IMR-90 (cell line): ENCODE measurements around the gene COL28A1. TPM values are rescaled to one million over a fixed set of nuclear protein-coding genes. Genes with fewer than 3 reads are reported as not detected.

ENCODE experiments used
- ATAC-seq: fragments of 200-7000 bp; cut with Tn5 transposase; 2 replicates; pipeline ENCODE4 v1.9.1; 2020; ENCODE audit warnings: low read depth, mild to moderate bottlenecking, moderate library complexity
- BruUV-seq: library from RNA; stranded (reverse); fragments of 400-500 nt; replicated peaks from 2 replicates; lab custom pipeline; 2021; lab: Mats Ljungman, UMichigan
- CTCF ChIA-PET: fragments of 300-600 bp; formaldehyde crosslinking; extraction: SDS; loops from one replicate; lab custom pipeline; 2021; ENCODE audit warnings: antibody characterized with exemption; lab: Yijun Ruan, JAX
- POLR2A ChIA-PET: fragments of 300-600 bp; sonication (Branson Sonifier 250); formaldehyde crosslinking; loops from one replicate; lab custom pipeline; 2022; ENCODE audit warnings: antibody characterized with exemption; ENCODE audit not compliant: unreplicated experiment; lab: Charles Lee
- DNase-seq: peaks from one replicate; pipeline ENCODE4 v3.0.0; 2013
- H2AFZ ChIP-seq: replicated peaks from 2 replicates; pipeline ENCODE3; 2013; ENCODE audit warnings: low read length, mild to moderate bottlenecking; ENCODE audit not compliant: poor library complexity
- H2AK5ac ChIP-seq: 2 replicates; pipeline ENCODE4 v1.6.1; 2013; ENCODE audit warnings: low read depth, low read length, inconsistent platforms
- H2AK9ac ChIP-seq: replicated peaks from 2 replicates; pipeline ENCODE3; 2013; ENCODE audit warnings: mild to moderate bottlenecking, low read depth, low read length, moderate library complexity; ENCODE audit not compliant: poor library complexity
- H2BK120ac ChIP-seq: 2 replicates; pipeline ENCODE4 v1.6.1; 2013; ENCODE audit warnings: low read depth, low read length, inconsistent platforms
- H2BK15ac ChIP-seq: 3 replicates; pipeline ENCODE4 v1.6.1; 2013; ENCODE audit warnings: low read depth, low read length, inconsistent platforms
- H2BK20ac ChIP-seq: 2 replicates; pipeline ENCODE4 v1.6.1; 2013; ENCODE audit warnings: low read depth, mild to moderate bottlenecking, inconsistent platforms, low read length, moderate library complexity
- H2BK5ac ChIP-seq: 2 replicates; pipeline ENCODE4 v1.6.1; 2013; ENCODE audit warnings: mild to moderate bottlenecking, low read depth, low read length, inconsistent platforms; ENCODE audit not compliant: poor library complexity, severe bottlenecking
- H3K14ac ChIP-seq: replicated peaks from 2 replicates; pipeline ENCODE4 v1.6.1; 2013; ENCODE audit warnings: low read depth, low read length, inconsistent platforms
- H3K18ac ChIP-seq: 2 replicates; pipeline ENCODE4 v1.6.1; 2013; ENCODE audit warnings: low read depth, low read length, control low read depth
- H3K23ac ChIP-seq: 2 replicates; pipeline ENCODE4 v1.6.1; 2013; ENCODE audit warnings: low read depth, low read length, inconsistent platforms
- H3K27ac ChIP-seq: 2 replicates; pipeline ENCODE4 v1.5.1; 2013; ENCODE audit warnings: mild to moderate bottlenecking, control low read depth, low read length; ENCODE audit not compliant: insufficient read depth
- H3K27me3 ChIP-seq: 2 replicates; pipeline ENCODE4 v1.6.1; 2013; ENCODE audit warnings: low read length; ENCODE audit not compliant: control insufficient read depth, insufficient read depth
- H3K36me3 ChIP-seq: 2 replicates; pipeline ENCODE4 v1.6.1; 2013; ENCODE audit warnings: low read length, mixed read lengths; ENCODE audit not compliant: control insufficient read depth, insufficient read depth
- H3K4ac ChIP-seq: 2 replicates; pipeline ENCODE4 v1.6.1; 2013; ENCODE audit warnings: low read depth, low read length, inconsistent platforms
- H3K4me1 ChIP-seq: 2 replicates; pipeline ENCODE4 v1.6.1; 2013; ENCODE audit warnings: low read length, mixed read lengths; ENCODE audit not compliant: control insufficient read depth, insufficient read depth
- H3K4me2 ChIP-seq: 2 replicates; pipeline ENCODE4 v1.6.1; 2013; ENCODE audit warnings: low read depth, mild to moderate bottlenecking, control low read depth, low read length, moderate library complexity
- H3K4me3 ChIP-seq: 2 replicates; pipeline ENCODE4 v1.5.1; 2013; ENCODE audit warnings: low read depth, mild to moderate bottlenecking, control low read depth, low read length, moderate library complexity; ENCODE audit not compliant: insufficient read depth
- H3K56ac ChIP-seq: 2 replicates; pipeline ENCODE4 v1.6.1; 2013; ENCODE audit warnings: low read length, inconsistent platforms; ENCODE audit not compliant: insufficient read depth; ENCODE audit errors: extremely low read depth
- H3K79me1 ChIP-seq, 2 experiments: 2 replicates each; pipeline ENCODE4 v1.6.1; 2013; ENCODE audit warnings: low read length in 2 of 2, inconsistent platforms in 1 of 2, low read depth in 1 of 2
- H3K9ac ChIP-seq: 2 replicates; pipeline ENCODE4 v1.6.1; 2013; ENCODE audit warnings: low read depth, low read length, control low read depth
- H3K9me1 ChIP-seq: 2 replicates; pipeline ENCODE4 v1.6.1; 2013; ENCODE audit warnings: low read length, inconsistent platforms; ENCODE audit not compliant: insufficient read depth
- H3K9me3 ChIP-seq: 2 replicates; pipeline ENCODE4 v1.6.1; 2013; ENCODE audit warnings: low read length; ENCODE audit not compliant: control insufficient read depth, insufficient read depth
- H4K20me1 ChIP-seq: 2 replicates; pipeline ENCODE4 v1.6.1; 2013; ENCODE audit warnings: low read length, inconsistent platforms; ENCODE audit not compliant: insufficient read depth
- H4K5ac ChIP-seq: 2 replicates; pipeline ENCODE4 v1.6.1; 2013; ENCODE audit warnings: mild to moderate bottlenecking, low read depth, low read length, control low read depth
- H4K8ac ChIP-seq, 2 experiments: 2 replicates each; pipeline ENCODE4 v1.6.1; 2013; ENCODE audit warnings: low read depth in 2 of 2, low read length in 2 of 2, control low read depth in 1 of 2, inconsistent platforms in 1 of 2
- H4K91ac ChIP-seq: 2 replicates; pipeline ENCODE4 v1.6.1; 2013; ENCODE audit warnings: low read depth, low read length, inconsistent platforms; ENCODE audit not compliant: insufficient read depth
- CEBPB ChIP-seq: IDR thresholded peaks from 2 replicates; pipeline ENCODE4 v1.6.1; 2012; ENCODE audit warnings: low read depth, low read length, improper control_type of control experiment
- MAZ ChIP-seq: IDR thresholded peaks from 2 replicates; pipeline ENCODE4 v1.6.1; 2012; ENCODE audit warnings: low read depth, mild to moderate bottlenecking, low read length, improper control_type of control experiment, moderate library complexity, borderline replicate concordance
- MXI1 ChIP-seq: IDR thresholded peaks from 2 replicates; pipeline ENCODE4 v1.6.1; 2012; ENCODE audit warnings: low read depth, mild to moderate bottlenecking, low read length, moderate library complexity, borderline replicate concordance
- NFE2L2 ChIP-seq: fragments of 150-350 bp; IDR thresholded peaks from 2 replicates; pipeline ENCODE4 v1.6.1; 2016; ENCODE audit warnings: low read depth, mild to moderate bottlenecking, low read length
- RAD21 ChIP-seq: IDR thresholded peaks from 2 replicates; pipeline ENCODE4 v1.6.1; 2012; ENCODE audit warnings: low read length, improper control_type of control experiment
- SMC3 ChIP-seq: fragments of 150-350 bp; IDR thresholded peaks from 2 replicates; pipeline ENCODE4 v1.6.1; 2016; ENCODE audit warnings: low read depth, mild to moderate bottlenecking, antibody characterized with exemption, low read length, moderate library complexity
- USF2 ChIP-seq: fragments of 150-350 bp; IDR thresholded peaks from 2 replicates; pipeline ENCODE4 v1.6.1; 2017; ENCODE audit warnings: mild to moderate bottlenecking, antibody characterized with exemption, low read length, low read depth
- WGBS, 2 experiments: methylation state at CpG; one replicate each; pipeline versions ENCODE4 v1.1.5 to v1.1.7; 2013; ENCODE audit warnings: missing lambda C conversion rate in 2 of 2; ENCODE audit not compliant: insufficient read length in 1 of 2; ENCODE audit errors: extremely low coverage in 2 of 2; 5-methylcytosine and 5-hydroxymethylcytosine counted together
- dilution Hi-C: fragments of 300-500 bp; cut with HindIII; formaldehyde crosslinking; loops from one replicate; pipeline ENCODE4 v1.14.3; 2018; ENCODE audit warnings: low sequenced_read_pairs; ENCODE audit not compliant: unreplicated experiment
- in situ Hi-C: fragments of 300-500 bp; cut with MboI; formaldehyde crosslinking; loops from 3 replicates; pipeline ENCODE4 v1.14.3; 2019; ENCODE audit warnings: low sequenced_read_pairs, inconsistent platforms, mixed read lengths
- intact Hi-C: fragments of 100-400 bp; cut with micrococcal nuclease; formaldehyde crosslinking; loops from 2 replicates; pipeline ENCODE4 v1.10.0; 2022
- polyA plus RNA-seq, 3 experiments: library from polyadenylated mRNA; depleted of rRNA; stranded (reverse); fragments of >200 nt; gene quantifications; 2 replicates each; pipeline ENCODE4 v1.2.3, GENCODE V29; 2012; ENCODE audit warnings: low replicate concordance in 1 of 3
- total RNA-seq: library from RNA; depleted of rRNA; stranded (reverse); fragments of >200 nt; gene quantifications from 2 replicates; pipeline ENCODE4 v1.2.3, GENCODE V29; 2012

COL28A1 gene
- total and polyA plus RNA-seq, 2 of the 4 experiments (the other 2 are of a cell fraction): under 0.01 to 0.05 TPM

GRCh38 chr7:7516156-7516555 lies 19.5 kb downstream of the COL28A1 start:
- Histone ChIP-seq H3K4me1 (0 out of 2 replicates have a peak, but pooled peaks cover under 1% of the 10 kb centered on the region), H2BK15ac (no peak overlapping the region), H3K79me1 (no peaks in the 10 kb centered on the region), H4K91ac (no peak overlapping the region), H2BK120ac (no peak overlapping the region), H4K20me1 (no peaks in the 10 kb centered on the region), H3K27me3 (no peaks in the 10 kb centered on the region), H2BK20ac (no peak overlapping the region), H3K14ac (no peak overlapping the region), H3K18ac (no peak overlapping the region), H3K36me3 (no peaks in the 10 kb centered on the region), H3K4ac (no peak overlapping the region), H2AK9ac (no peak overlapping the region), H3K23ac (no peak overlapping the region), H4K8ac (no peak overlapping the region), H4K5ac (no peak overlapping the region), H3K27ac (no peak overlapping the region), H3K9me1 (no peaks in the 10 kb centered on the region), H3K56ac (no peak overlapping the region), H3K9ac (no peak overlapping the region), H3K4me3 (no peak overlapping the region), H2AK5ac (no peak overlapping the region), H3K4me2 (no peak overlapping the region), H2AFZ (no peak overlapping the region), H3K9me3 (no peaks in the 10 kb centered on the region), H2BK5ac (no peak overlapping the region)
- ChIA-PET POLR2A (no interaction called here), CTCF (no interaction called here)
- no peak for ATAC-seq
- intact Hi-C loops (no loop called here), dilution Hi-C loops (no loop called here), in situ Hi-C loops (no loop called here)
- WGBS, 2 experiments: 86% methylated on average over 1 of the region's 2 CpGs; no CpG with 5 or more reads in 1 of the 2 experiments
- no TSS peak for BruUV-seq
- no peak for DNase-seq
- TF ChIP-seq MAZ (no peak), MXI1 (no peak), USF2 (no peak), CEBPB (no peak), NFE2L2 (no peak), SMC3 (no peak), RAD21 (no peak)
